Islet precursor cell (in vitro differentiated cells): ENCODE results near the gene SEC31A.

Experiments used
- DNase-seq: peaks from one replicate; pipeline ENCODE4 v3.0.0-alpha.2; 2018

SEC31A gene

GRCh38 chr4:82789025-82789776, 101.8 kb downstream of the SEC31A start:
- DNase-seq, result peak; percentile 51

- no peak for DNase-seq
Measured at GRCh38 chr4:82787342-82787741, 103.6 kb downstream of the SEC31A start.

- DNase-seq, result no peak
Measured at GRCh38 chr4:82786828-82787227, 104.1 kb downstream of the SEC31A start.

GRCh38 chr4:82785611-82786400, 105.1 kb downstream of the SEC31A start:
- no peak for DNase-seq

- no peak for DNase-seq
Measured at GRCh38 chr4:82784681-82785610, 106.0 kb downstream of the SEC31A start.

- peak; percentile 77 for DNase-seq
Measured at GRCh38 chr4:82782626-82783345, 108.2 kb downstream of the SEC31A start.

GRCh38 chr4:82780752-82781231, 110.2 kb downstream of the SEC31A start:
- DNase-seq, result no peak

GRCh38 chr4:82780170-82780751, 110.7 kb downstream of the SEC31A start:
- no peak for DNase-seq

GRCh38 chr4:82779032-82779431, 111.9 kb downstream of the SEC31A start:
- no peak for DNase-seq

- no peak for DNase-seq
Measured at GRCh38 chr4:82777857-82778525, 113.0 kb downstream of the SEC31A start.

GRCh38 chr4:82776925-82777542, 113.9 kb downstream of the SEC31A start:
- DNase-seq, result peak; percentile 47

GRCh38 chr4:82775243-82775642, 115.7 kb downstream of the SEC31A start:
- peak; percentile 30 for DNase-seq

- no peak for DNase-seq
Measured at GRCh38 chr4:82774711-82775171, 116.2 kb downstream of the SEC31A start.

GRCh38 chr4:82773057-82773456, 117.9 kb downstream of the SEC31A start:
- DNase-seq, result no peak

GRCh38 chr4:82770607-82771006, 120.3 kb downstream of the SEC31A start:
- peak; percentile 7 for DNase-seq
